ENCODE results near the gene NOSIP.

Gene NOSIP

DNA sequence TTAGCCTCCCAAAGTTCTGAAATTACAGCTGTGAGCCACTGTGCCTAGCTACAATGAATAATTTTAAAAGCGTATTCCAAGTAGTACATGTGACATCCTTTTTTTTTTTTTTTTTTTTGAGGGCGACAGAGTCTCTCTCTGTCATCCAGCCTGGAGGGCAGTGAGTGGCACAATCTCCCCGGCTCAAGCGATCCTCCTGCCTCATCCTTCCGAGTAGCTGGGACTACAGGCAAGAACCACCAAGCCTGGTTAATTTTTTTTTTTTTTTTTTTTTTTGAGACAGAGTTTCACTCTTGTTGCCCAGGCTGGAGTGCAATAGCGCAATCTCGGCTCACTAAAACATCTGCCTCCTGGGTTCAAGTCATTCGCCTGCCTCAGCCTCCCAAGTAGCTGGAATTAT, 6.9 kb upstream of the NOSIP start:
- H3K27ac ChIP-seq (ENCODE audit: low read length) = no peak overlapping the region
- H3K4me3 ChIP-seq (ENCODE audit: low read length in 2 of 2) = no peak overlapping the region
- H3K4me1 ChIP-seq (ENCODE audit: control insufficient read depth, insufficient read depth, low read length) = peaks cover 11% of the 10 kb centered on the region
- H3K27me3 ChIP-seq (ENCODE audit: control insufficient read depth in 1 of 2, insufficient read depth in 2 of 2, low read length in 2 of 2) = no peaks in the 10 kb centered on the region
- H3K9ac ChIP-seq (ENCODE audit: low read length in 2 of 2) = no peak overlapping the region
- no peaks in the 10 kb centered on the region for H3K9me3 ChIP-seq (ENCODE audit: control insufficient read depth in 2 of 2, low read length in 2 of 2)
- no peaks in the 10 kb centered on the region for H3K36me3 ChIP-seq (ENCODE audit: control insufficient read depth in 2 of 2, insufficient read depth in 2 of 2, low read length in 2 of 2)

DNA sequence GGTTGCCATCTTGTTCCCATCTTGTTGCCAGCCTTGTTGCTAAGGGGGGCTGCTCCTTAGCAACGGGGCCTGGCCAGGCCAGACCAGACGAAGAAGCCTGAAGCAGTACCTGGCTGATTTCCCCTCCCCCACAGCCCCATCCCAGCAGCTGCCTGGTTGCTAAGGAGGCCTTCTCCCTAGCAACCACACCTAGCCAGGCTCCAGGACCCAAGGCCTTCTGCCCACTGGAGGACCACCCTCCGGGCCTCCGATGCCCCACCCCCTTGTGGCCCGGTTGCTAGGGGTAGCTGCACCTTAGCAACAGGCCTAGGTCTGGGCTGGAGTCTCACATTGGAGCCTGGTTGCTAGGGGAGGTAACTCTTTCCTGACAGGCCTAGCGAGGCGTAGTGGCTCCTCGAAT, 4.7 kb upstream of the NOSIP start:
- no peak overlapping the region for H3K4me3 ChIP-seq (ENCODE audit: low read length in 2 of 2)
- H3K9ac ChIP-seq (ENCODE audit: low read length in 2 of 2) = no peak overlapping the region
- H3K4me1 ChIP-seq (ENCODE audit: control insufficient read depth, insufficient read depth, low read length) = peaks cover 1% of the 10 kb centered on the region

DNA sequence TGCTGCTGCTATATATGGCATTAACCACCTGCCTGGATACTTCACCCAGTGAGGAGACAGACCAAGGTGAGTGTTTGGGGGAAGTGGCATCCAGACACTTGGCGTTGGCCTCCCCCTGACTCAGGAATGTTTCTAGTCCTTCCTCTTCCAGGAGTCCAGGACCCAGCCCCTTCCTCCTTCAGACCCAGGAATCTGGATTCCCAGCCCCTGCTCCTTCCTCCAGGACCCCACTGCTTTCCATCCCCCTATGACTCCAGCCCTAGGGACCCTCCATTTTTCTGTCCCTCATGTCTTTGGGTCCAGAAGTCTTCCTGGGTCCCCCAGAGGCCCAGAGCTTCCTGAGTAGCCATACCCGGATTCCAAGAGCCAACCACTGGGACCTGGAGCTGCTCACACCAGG, 2.9 kb upstream of the NOSIP start:
- Histone ChIP-seq H3K4me1 (ENCODE audit: control insufficient read depth, insufficient read depth, low read length) (peaks cover 5% of the 10 kb centered on the region), H3K27ac (ENCODE audit: low read length) (no peak overlapping the region), H3K4me3 (ENCODE audit: low read length in 2 of 2) (no peak overlapping the region), H3K9ac (ENCODE audit: low read length in 2 of 2) (no peak overlapping the region), H3K9me3 (ENCODE audit: control insufficient read depth in 2 of 2, low read length in 2 of 2) (no peaks in the 10 kb centered on the region), H3K27me3 (ENCODE audit: control insufficient read depth in 1 of 2, insufficient read depth in 2 of 2, low read length in 2 of 2) (no peaks in the 10 kb centered on the region), H3K36me3 (ENCODE audit: control insufficient read depth in 2 of 2, insufficient read depth in 2 of 2, low read length in 2 of 2) (no peaks in the 10 kb centered on the region)

More for the DNA sequence above, 4.7 kb upstream of the NOSIP start:
- Histone ChIP-seq H3K27ac (ENCODE audit: low read length) (no peak overlapping the region), H3K36me3 (ENCODE audit: control insufficient read depth in 2 of 2, insufficient read depth in 2 of 2, low read length in 2 of 2) (no peaks in the 10 kb centered on the region), H3K9me3 (ENCODE audit: control insufficient read depth in 2 of 2, low read length in 2 of 2) (no peaks in the 10 kb centered on the region), H3K27me3 (ENCODE audit: control insufficient read depth in 1 of 2, insufficient read depth in 2 of 2, low read length in 2 of 2) (no peaks in the 10 kb centered on the region)

DNA sequence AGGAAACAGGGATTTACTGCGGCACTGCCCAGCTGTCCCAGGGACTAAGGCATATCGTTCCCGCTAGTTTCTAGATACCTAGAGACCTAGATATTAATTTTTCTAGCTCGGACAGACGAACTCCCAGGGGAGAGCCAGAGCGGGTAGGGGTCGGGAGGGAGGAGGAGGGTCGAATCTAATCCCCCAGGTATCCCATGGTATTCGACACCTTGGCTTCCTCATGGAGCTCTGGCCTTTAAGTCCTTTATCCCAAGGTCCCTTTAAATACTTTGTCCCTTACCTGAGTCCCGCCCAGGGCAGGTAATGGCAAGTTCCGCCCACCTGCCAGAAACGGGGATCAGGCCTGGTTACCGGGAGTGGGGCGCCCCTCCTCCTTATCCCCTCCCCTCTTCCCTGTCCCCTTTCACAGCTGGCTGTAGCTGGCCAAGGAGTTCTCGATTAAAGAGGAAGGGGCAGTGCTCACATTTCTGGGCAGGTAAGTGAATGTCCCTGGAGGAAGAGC, 702 bp upstream of the NOSIP start, which contains the start of gene PRRG2:
TSS of gene PRRG2 (plus strand) at position 310 of the 502 bp plus-strand sequence. CDS start 1,904 bp downstream, outside the sequence.
- peak within 1 kb of the TSS; percentile 73 for H3K27ac ChIP-seq (ENCODE audit: low read length)
- H3K36me3 ChIP-seq (ENCODE audit: control insufficient read depth in 2 of 2, insufficient read depth in 2 of 2, low read length in 2 of 2) = peaks cover 2 to 3% of the 10 kb centered on the region in 2 donors
- H3K9me3 ChIP-seq (ENCODE audit: control insufficient read depth in 2 of 2, low read length in 2 of 2) = no peaks in the 10 kb centered on the region
- peaks cover 5% of the 10 kb centered on the region for H3K4me1 ChIP-seq (ENCODE audit: control insufficient read depth, insufficient read depth, low read length)
- no peaks in the 10 kb centered on the region for H3K27me3 ChIP-seq (ENCODE audit: control insufficient read depth in 1 of 2, insufficient read depth in 2 of 2, low read length in 2 of 2)
- H3K9ac ChIP-seq (ENCODE audit: low read length in 2 of 2) = peak within 1 kb of the TSS; percentile 93 to 95
- peak within 1 kb of the TSS; percentile 96 for H3K4me3 ChIP-seq (ENCODE audit: low read length in 2 of 2)

DNA sequence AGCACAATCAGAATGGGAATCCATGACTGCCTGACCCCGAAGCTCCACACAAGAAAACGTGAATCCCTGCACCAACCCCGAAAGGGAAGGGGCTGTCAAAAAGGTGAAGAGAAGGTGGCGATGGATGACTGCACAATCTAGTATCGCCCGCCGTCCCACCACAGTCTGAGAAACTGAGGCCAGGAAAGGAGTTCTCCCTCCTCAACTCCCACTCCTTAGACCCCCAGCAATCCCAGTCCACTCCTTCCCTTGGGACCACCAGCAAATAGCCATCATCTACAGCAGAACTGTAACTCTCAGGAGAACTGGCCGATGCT, 451 bp downstream of the NOSIP start:
- peak overlapping the region; percentile 73 for H3K27ac ChIP-seq (ENCODE audit: low read length)
- no peaks in the 10 kb centered on the region for H3K9me3 ChIP-seq (ENCODE audit: control insufficient read depth in 2 of 2, low read length in 2 of 2)
- peaks cover 5% of the 10 kb centered on the region for H3K4me1 ChIP-seq (ENCODE audit: control insufficient read depth, insufficient read depth, low read length)
- peak overlapping the region; percentile 96 for H3K4me3 ChIP-seq (ENCODE audit: low read length in 2 of 2)
- H3K27me3 ChIP-seq (ENCODE audit: control insufficient read depth in 1 of 2, insufficient read depth in 2 of 2, low read length in 2 of 2) = no peaks in the 10 kb centered on the region
- H3K9ac ChIP-seq (ENCODE audit: low read length in 2 of 2) = peak overlapping the region; percentile 93 to 95
- H3K36me3 ChIP-seq (ENCODE audit: control insufficient read depth in 2 of 2, insufficient read depth in 2 of 2, low read length in 2 of 2) = peaks cover 6 to 10% of the 10 kb centered on the region in 2 donors

DNA sequence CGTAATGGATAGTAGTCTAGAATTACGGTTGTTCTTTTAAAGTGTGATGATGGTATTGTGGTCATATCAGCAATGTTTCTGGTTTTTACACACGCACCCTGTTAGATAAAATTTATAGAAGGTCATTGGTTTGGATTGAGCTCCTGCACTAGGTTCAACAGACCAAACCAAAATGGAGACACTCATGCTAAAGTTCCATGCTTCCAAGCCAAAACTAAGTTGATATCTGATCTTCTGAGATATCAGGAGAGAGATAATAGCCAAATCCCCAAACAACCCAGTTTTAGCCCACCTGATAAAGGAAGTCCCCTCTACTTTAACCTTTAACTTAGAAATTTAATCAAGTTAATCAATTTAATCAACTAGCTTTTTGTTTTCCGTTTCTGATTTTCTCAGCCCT, 1.2 kb downstream of the NOSIP start:
- Histone ChIP-seq H3K9ac (ENCODE audit: low read length in 2 of 2) (peak overlapping the region in 1 of 2 donors; percentile 93), H3K4me3 (ENCODE audit: low read length in 2 of 2) (no peak overlapping the region), H3K27ac (ENCODE audit: low read length) (no peak overlapping the region), H3K36me3 (ENCODE audit: control insufficient read depth in 2 of 2, insufficient read depth in 2 of 2, low read length in 2 of 2) (peaks cover 8 to 10% of the 10 kb centered on the region in 2 donors), H3K9me3 (ENCODE audit: control insufficient read depth in 2 of 2, low read length in 2 of 2) (no peaks in the 10 kb centered on the region), H3K27me3 (ENCODE audit: control insufficient read depth in 1 of 2, insufficient read depth in 2 of 2, low read length in 2 of 2) (no peaks in the 10 kb centered on the region), H3K4me1 (ENCODE audit: control insufficient read depth, insufficient read depth, low read length) (peaks cover 5% of the 10 kb centered on the region)

DNA sequence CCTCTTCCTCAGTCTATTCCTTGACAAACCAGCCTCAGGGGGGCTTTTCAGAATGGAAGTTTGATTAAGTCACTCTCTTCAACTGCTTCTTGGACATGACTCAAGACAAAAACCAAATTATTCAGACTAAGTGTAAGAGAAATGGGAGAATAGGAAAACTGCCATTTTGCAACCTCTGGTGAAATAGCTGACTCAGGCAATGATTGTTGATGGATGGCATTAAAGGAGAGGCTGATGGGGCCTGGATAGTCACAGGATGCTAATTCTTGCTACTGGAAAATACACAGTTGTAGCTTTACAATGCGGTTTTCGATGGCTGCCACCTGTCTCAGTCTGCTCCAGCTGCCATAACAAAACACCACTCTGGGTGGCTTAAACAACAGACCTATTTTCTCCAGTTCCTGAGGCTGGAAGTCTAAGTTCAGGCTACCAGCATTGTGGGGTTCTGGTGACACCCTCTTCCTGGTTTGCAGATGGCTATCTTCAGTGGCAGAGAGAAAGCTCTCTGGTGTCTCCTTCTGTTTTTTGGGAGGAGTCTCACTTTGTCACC, 6.1 kb downstream of the NOSIP start:
- Histone ChIP-seq H3K36me3 (ENCODE audit: control insufficient read depth in 2 of 2, insufficient read depth in 2 of 2, low read length in 2 of 2) (peaks cover 10 to 12% of the 10 kb centered on the region in 2 donors), H3K9ac (ENCODE audit: low read length in 2 of 2) (no peak overlapping the region), H3K9me3 (ENCODE audit: control insufficient read depth in 2 of 2, low read length in 2 of 2) (no peaks in the 10 kb centered on the region), H3K4me1 (ENCODE audit: control insufficient read depth, insufficient read depth, low read length) (peaks cover 4% of the 10 kb centered on the region), H3K4me3 (ENCODE audit: low read length in 2 of 2) (no peak overlapping the region), H3K27me3 (ENCODE audit: control insufficient read depth in 1 of 2, insufficient read depth in 2 of 2, low read length in 2 of 2) (no peaks in the 10 kb centered on the region), H3K27ac (ENCODE audit: low read length) (no peak overlapping the region)

DNA sequence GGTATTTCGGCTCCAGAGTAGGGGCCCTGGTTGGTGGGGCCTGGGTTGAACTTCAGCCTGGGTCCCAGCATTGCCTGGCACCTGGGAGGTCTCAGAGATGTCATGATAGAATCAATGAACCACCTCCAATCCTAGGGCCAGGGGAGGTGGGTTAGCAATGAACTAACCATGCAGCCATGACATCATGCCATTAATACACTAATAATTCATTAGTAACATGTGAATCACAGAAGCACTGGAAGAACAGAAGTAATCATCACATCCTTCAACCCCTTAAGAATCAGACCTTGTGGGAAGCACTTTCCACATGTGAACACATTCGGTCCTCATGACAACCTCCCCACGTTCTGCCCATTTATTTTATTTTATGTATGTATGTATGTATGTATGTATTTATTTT, 6.9 kb downstream of the NOSIP start:
- Histone ChIP-seq H3K27me3 (ENCODE audit: control insufficient read depth in 1 of 2, insufficient read depth in 2 of 2, low read length in 2 of 2) (no peaks in the 10 kb centered on the region), H3K4me3 (ENCODE audit: low read length in 2 of 2) (no peak overlapping the region), H3K36me3 (ENCODE audit: control insufficient read depth in 2 of 2, insufficient read depth in 2 of 2, low read length in 2 of 2) (peaks cover 10 to 12% of the 10 kb centered on the region in 2 donors), H3K4me1 (ENCODE audit: control insufficient read depth, insufficient read depth, low read length) (peaks cover 4% of the 10 kb centered on the region), H3K9ac (ENCODE audit: low read length in 2 of 2) (no peak overlapping the region), H3K9me3 (ENCODE audit: control insufficient read depth in 2 of 2, low read length in 2 of 2) (no peaks in the 10 kb centered on the region), H3K27ac (ENCODE audit: low read length) (no peak overlapping the region)

DNA sequence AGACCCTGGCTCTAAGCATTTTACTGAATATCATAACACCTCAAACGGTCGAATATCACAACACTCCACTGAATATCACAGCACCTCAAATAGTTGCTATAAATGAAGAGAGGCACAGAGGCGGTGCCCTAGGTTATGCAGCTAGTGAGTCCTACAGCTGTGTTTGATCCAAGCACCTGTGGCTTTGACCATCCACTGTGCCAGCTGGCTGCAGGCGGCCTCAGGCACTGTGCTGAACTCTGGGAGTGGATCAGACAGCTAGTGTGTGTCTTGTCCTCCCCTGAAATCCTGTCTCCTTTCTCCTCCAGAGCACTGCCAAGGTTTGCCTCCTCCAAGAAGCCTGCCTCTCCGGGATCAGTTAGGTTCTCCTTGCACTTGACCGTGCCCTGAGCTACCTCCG, 7.3 kb downstream of the NOSIP start:
- peaks cover 4% of the 10 kb centered on the region for H3K4me1 ChIP-seq (ENCODE audit: control insufficient read depth, insufficient read depth, low read length)
- H3K27ac ChIP-seq (ENCODE audit: low read length) = no peak overlapping the region
- H3K27me3 ChIP-seq (ENCODE audit: control insufficient read depth in 1 of 2, insufficient read depth in 2 of 2, low read length in 2 of 2) = no peaks in the 10 kb centered on the region
- no peak overlapping the region for H3K9ac ChIP-seq (ENCODE audit: low read length in 2 of 2)
- no peak overlapping the region for H3K4me3 ChIP-seq (ENCODE audit: low read length in 2 of 2)
- H3K36me3 ChIP-seq (ENCODE audit: control insufficient read depth in 2 of 2, insufficient read depth in 2 of 2, low read length in 2 of 2) = peaks cover 10 to 12% of the 10 kb centered on the region in 2 donors
- no peaks in the 10 kb centered on the region for H3K9me3 ChIP-seq (ENCODE audit: control insufficient read depth in 2 of 2, low read length in 2 of 2)

DNA sequence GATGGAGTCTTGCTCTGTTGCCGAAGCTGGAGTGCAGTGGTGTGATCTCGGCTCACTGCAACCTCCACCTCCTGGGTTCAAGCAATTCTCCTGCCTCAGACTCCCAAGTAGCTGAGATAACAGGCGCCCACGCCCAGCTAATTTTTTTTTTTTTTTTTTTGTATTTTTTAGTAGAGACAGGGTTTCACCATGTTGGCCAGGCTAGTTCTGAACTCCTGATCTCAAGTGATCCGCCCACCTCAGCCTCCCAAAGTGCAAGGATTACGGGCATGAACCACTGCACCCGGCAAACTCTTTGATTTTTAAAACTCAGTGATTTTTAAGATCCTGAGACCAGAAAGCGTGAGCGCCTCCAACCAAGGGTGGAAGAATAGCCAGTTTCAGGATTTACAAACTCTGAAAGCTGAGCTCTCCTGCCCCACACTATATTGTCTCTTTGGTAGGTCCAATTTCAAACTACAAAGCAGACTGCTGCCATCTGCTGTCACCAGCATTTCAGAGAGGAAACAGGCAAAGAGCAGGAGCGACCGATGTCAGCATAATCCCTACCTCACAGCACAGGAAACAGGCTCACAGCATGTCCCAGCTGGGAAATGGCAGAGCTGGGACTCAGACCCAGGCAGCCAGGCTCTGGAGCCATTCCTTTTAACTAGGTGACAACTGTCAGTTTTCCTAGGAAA, 9.2 kb downstream of the NOSIP start:
- Histone ChIP-seq H3K27me3 (ENCODE audit: control insufficient read depth in 1 of 2, insufficient read depth in 2 of 2, low read length in 2 of 2) (no peaks in the 10 kb centered on the region), H3K9me3 (ENCODE audit: control insufficient read depth in 2 of 2, low read length in 2 of 2) (no peaks in the 10 kb centered on the region), H3K27ac (ENCODE audit: low read length) (no peak overlapping the region), H3K4me1 (ENCODE audit: control insufficient read depth, insufficient read depth, low read length) (peaks cover 4% of the 10 kb centered on the region), H3K4me3 (ENCODE audit: low read length in 2 of 2) (no peak overlapping the region), H3K36me3 (ENCODE audit: control insufficient read depth in 2 of 2, insufficient read depth in 2 of 2, low read length in 2 of 2) (peaks cover 7 to 10% of the 10 kb centered on the region in 2 donors), H3K9ac (ENCODE audit: low read length in 2 of 2) (no peak overlapping the region)

All from stomach smooth muscle (tissue), 2 donors.